Fibroblast of pulmonary artery (primary cell): Measurements from ENCODE around the gene CFAP74.
"Not testable (repeated sequence)": the region's sequence is repeated elsewhere in the genome, so short reads cannot be mapped to it uniquely, and the experiment has no call there.

Source experiments
- DNase-seq: peaks from one replicate; pipeline ENCODE4 v3.0.0-alpha.2; 2010; ENCODE audit warnings: low read depth
- H3K4me3 ChIP-seq: replicated peaks from 2 replicates; pipeline ENCODE4 v1.5.1; 2011; ENCODE audit warnings: low read depth, mild to moderate bottlenecking, control low read depth, low read length, moderate library complexity
- TF ChIP-seq, protein P1 (sequence below): IDR thresholded peaks from 2 replicates; pipeline ENCODE4 v1.5.1; 2011; ENCODE audit warnings: mild to moderate bottlenecking, control low read depth, low read length, inconsistent platforms; ENCODE audit errors: missing control alignments

CFAP74 gene

DNA sequence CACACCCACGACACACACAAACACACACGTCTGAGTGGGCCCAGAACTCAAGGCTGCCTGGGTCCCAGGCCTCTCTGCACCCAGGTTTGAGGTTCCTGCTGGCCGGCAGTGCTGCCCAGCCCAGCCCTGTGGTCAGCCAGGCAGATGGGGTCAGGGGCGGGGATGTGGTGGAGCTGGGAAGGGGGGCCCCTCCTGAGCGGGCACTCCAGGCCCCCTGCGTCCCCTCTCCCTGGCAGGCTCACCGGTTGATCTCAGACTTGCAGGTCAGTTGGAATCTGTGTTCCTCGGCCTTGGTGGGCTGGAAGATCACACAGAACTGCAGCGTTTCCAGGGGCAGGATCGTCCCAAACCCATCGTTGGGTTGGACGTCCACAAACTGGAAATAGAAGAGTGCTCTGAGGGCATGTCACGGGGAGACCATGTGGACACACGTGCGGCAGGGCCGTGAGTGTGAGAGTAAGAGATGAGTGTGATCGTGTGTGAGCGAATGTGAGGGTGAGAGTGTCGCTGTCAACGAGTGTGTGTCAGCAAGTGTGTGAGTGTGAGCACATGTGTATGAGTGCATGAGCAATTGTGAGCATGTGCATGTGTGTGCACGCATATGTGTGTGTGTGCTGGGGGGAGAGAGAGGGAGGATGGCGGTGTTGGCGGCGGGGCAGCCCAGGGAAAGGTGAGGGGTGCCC lies 64.8 kb downstream of the CFAP74 start:
- DNase-seq = no peak
- TF ChIP-seq, protein P1, sequence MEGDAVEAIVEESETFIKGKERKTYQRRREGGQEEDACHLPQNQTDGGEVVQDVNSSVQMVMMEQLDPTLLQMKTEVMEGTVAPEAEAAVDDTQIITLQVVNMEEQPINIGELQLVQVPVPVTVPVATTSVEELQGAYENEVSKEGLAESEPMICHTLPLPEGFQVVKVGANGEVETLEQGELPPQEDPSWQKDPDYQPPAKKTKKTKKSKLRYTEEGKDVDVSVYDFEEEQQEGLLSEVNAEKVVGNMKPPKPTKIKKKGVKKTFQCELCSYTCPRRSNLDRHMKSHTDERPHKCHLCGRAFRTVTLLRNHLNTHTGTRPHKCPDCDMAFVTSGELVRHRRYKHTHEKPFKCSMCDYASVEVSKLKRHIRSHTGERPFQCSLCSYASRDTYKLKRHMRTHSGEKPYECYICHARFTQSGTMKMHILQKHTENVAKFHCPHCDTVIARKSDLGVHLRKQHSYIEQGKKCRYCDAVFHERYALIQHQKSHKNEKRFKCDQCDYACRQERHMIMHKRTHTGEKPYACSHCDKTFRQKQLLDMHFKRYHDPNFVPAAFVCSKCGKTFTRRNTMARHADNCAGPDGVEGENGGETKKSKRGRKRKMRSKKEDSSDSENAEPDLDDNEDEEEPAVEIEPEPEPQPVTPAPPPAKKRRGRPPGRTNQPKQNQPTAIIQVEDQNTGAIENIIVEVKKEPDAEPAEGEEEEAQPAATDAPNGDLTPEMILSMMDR = no peak
- H3K4me3 ChIP-seq = no peak overlapping the region

DNA sequence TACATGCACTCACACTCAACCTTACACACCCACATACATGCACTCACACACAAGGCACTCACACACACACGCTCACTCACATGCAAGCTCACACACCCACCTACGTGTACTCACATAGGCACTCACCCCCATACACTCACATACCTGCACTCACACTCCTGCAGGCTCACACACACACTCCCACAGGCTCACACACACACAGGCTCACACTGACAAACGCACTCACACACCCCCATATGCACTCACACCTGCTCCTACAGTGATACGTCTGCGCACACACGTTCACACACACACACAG lies 65.4 kb downstream of the CFAP74 start:
- DNase-seq = no peak
- TF ChIP-seq, protein P1 = no peak
- no peak overlapping the region for H3K4me3 ChIP-seq

DNA sequence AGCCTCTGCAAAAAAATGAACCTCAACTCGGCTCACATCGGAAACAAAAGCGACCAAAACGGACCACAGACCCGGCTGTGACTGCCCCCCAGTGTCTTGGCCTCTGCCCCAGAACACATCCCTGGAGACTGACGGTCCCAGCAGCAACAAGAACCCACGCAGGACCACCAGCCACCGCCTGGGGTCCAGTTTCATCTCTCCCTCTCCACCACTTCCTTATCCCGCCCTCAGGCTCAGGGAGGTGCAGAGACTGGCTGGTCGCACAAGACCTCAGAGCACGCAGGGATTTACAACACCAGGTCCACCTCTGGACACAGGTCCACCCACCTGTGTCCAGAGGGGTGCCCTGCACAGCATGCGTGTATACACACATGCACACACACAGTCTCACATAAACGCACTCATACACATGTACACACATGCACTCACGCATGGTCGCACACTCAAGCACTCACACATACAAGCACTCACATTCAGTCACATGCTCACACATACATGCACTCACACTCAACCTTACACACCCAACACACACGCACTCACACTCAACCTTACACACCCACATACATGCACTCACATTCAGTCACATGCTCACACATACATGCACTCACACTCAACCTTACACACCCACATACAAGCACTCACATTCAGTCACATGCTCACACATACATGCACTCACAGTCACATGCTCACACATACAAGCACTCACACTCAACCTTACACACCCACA lies 65.9 kb downstream of the CFAP74 start:
- TF ChIP-seq, protein P1 = no peak
- H3K4me3 ChIP-seq = no peak overlapping the region
- DNase-seq = no peak

DNA sequence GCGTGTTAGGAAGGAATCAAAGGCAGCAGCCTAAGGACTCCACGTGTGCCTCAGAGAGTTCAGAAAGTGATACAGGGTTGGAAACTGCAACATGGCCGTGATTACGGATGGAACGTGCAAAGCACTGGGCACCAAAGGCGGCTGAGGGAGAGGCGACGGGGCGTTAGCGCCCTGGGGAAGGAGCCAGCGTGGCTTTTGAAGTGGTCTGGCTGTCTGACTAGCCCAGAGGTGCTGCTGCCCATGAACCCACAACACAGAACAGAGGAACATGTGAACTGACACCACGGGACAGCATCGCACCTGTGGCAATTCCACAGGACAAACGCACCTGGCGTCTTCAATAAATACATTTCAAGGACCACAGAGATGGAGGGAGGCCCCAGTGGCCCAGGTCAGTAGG lies 66.5 kb downstream of the CFAP74 start:
- no peak overlapping the region for H3K4me3 ChIP-seq
- DNase-seq = no peak
- TF ChIP-seq, protein P1 = no peak

DNA sequence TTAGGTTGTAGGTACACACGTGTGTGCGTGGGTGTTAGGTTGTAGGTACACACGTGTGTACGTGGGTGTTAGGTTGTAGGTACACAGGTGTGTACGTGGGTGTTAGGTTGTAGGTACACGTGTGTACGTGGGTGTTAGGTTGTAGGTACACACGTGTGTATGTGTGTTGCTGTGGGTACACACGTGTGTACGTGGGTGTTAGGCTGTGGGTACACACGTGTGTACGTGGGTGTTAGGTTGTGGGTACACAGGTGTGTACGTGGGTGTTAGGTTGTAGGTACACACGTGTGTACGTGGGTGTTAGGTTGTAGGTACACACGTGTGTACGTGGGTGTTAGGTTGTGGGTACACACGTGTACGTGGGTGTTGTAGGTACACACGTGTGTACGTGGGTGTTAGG lies 68.7 kb downstream of the CFAP74 start:
- DNase-seq, H3K4me3 ChIP-seq: not testable (repeated sequence)

DNA sequence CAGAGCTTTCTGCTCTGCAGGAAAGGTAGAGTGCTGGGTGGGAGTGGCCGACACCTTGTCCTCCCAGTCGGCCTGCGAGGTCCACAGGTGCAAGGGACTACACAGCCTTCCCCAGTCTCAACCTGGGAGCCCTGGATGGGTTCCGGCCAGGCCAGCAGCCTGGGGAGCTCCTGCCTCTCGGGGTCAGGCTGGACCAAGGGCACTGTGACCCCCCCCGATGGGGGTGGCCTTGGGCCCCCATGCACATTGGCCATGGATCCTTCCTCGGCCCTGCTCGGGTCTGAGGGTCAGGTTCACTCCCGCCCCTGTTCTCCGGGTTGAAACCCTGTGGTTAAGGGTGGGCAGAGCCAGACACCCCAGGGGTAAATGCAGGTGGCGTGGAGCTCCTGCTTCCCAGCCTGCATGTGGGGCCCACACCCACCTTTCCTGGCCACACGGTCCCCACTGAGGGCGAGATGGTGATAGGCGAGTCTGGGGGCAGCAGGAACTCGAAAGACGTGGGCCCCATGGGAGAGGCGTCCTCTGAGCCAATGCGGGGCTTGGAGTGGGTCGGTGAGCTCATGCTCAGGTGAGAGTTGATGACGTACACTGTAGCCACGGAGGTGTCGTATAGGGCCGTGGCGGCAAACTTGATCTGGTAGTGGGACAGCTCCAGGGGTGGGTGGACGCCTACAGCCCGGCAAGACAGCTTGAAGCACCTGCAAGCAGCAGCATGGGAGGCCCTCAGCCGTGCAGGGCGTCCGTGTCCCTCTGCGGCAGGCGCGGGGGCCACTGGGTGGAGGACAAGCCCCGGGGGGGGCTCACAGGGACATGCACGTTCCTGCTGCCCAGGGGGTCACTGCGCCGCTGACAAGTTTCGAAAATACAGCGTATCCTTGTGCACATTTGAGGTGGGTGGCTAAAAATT lies 73.7 kb downstream of the CFAP74 start:
- no peak for DNase-seq
- TF ChIP-seq, protein P1 = no peak
- no peak overlapping the region for H3K4me3 ChIP-seq

DNA sequence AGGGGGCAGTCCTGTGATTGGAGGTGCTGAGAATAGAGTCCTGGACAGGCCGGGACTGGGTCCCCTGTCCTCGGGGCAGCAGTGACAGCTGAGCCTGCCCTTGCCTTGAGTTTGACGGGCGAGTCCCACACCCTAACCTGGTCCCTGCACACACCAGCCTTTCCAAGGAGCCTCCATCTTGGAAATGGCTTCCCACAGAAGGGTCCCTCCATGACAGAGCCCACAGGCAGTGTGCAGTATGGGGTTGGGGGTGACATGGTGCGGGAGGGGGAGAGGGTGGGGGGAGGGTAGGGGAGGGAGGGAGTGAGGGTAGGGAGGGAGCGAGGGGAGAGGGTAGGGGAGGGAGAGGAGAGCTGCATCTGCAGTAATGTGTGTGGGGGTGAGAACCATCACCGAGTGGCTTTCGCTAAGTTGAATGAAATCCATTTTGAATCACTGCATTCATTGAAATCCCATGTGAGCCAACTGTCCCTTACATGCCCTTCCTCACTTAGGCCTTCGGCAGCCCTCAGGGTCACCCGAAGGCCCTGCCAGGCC lies 74.4 kb downstream of the CFAP74 start:
- no peak overlapping the region for H3K4me3 ChIP-seq
- TF ChIP-seq, protein P1 = no peak
- no peak for DNase-seq
